Right lobe of liver (tissue), 4 donors: ENCODE results near the gene TRAP1.

ENCODE experiments used
- POLR2A ChIP-seq: fragments of 450-650 bp; IDR thresholded peaks from one replicate; pipeline ENCODE4 v1.6.1; 2017; ENCODE audit warnings: antibody characterized with exemption, mild to moderate bottlenecking
- TF ChIP-seq, protein P1 (sequence below), 4 donors: fragments of 200-600 bp in 3 of 4; fragments of 450-650 bp in 1 of 4; IDR thresholded peaks; one replicate each; pipeline versions ENCODE4 v1.5.1 to v1.8.0; 2016 to 2022; ENCODE audit warnings: antibody characterized with exemption in 4 of 4, mild to moderate bottlenecking in 2 of 4
- donor health status: DM: no; HTN: no; CAD: no.
- donor health status: DM: no; HTN: no; CAD: no.
- donor health status: DM: no; HTN: yes; CAD: no.

- TF ChIP-seq, protein P1, sequence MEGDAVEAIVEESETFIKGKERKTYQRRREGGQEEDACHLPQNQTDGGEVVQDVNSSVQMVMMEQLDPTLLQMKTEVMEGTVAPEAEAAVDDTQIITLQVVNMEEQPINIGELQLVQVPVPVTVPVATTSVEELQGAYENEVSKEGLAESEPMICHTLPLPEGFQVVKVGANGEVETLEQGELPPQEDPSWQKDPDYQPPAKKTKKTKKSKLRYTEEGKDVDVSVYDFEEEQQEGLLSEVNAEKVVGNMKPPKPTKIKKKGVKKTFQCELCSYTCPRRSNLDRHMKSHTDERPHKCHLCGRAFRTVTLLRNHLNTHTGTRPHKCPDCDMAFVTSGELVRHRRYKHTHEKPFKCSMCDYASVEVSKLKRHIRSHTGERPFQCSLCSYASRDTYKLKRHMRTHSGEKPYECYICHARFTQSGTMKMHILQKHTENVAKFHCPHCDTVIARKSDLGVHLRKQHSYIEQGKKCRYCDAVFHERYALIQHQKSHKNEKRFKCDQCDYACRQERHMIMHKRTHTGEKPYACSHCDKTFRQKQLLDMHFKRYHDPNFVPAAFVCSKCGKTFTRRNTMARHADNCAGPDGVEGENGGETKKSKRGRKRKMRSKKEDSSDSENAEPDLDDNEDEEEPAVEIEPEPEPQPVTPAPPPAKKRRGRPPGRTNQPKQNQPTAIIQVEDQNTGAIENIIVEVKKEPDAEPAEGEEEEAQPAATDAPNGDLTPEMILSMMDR (IDR thresholded peaks at IDR 0.05), result no peak
- no peak for TF ChIP-seq POLR2A
Measured at GRCh38 chr16:3752984-3753383, 35.7 kb upstream of the TRAP1 start.
